GM12878 (cell line): ENCODE results near the gene KIFBP. TPM values are rescaled to one million over a fixed set of nuclear protein-coding genes. Genes with fewer than 3 reads are reported as not detected.

Experiments
- ASH2L ChIP-seq: fragments of 300-600, 200-600 bp; sonication (generic); IDR thresholded peaks from 2 replicates; pipeline ENCODE4 v1.6.1; 2017; ENCODE audit warnings: low read depth, mild to moderate bottlenecking, borderline replicate concordance
- BMI1 ChIP-seq: fragments of 450-650 bp; IDR thresholded peaks from 2 replicates; pipeline ENCODE4 v1.6.1; 2016; ENCODE audit warnings: mild to moderate bottlenecking, moderate library complexity, borderline replicate concordance
- CHD4 ChIP-seq: fragments of 200-600 bp; sonication (generic); IDR thresholded peaks from 2 replicates; pipeline ENCODE4 v1.6.1; 2016; ENCODE audit warnings: mild to moderate bottlenecking
- E2F4 ChIP-seq: IDR thresholded peaks from 2 replicates; pipeline ENCODE4 v1.6.1; 2012; ENCODE audit warnings: low read depth, low read length, improper control_type of control experiment
- JUND ChIP-seq: IDR thresholded peaks from 2 replicates; pipeline ENCODE4 v1.6.1; 2012; ENCODE audit warnings: low read depth, mild to moderate bottlenecking, low read length, improper control_type of control experiment, moderate library complexity
- MTA3 ChIP-seq: IDR thresholded peaks from 2 replicates; pipeline ENCODE4 v1.6.1; 2012; ENCODE audit warnings: low read length, inconsistent platforms, borderline replicate concordance
- NFYB ChIP-seq: IDR thresholded peaks from 2 replicates; pipeline ENCODE4 v1.6.1; 2011; ENCODE audit warnings: low read depth, mild to moderate bottlenecking, low read length, improper control_type of control experiment, moderate library complexity; ENCODE audit not compliant: insufficient read depth
- PKNOX1 ChIP-seq: fragments of 450-650 bp; IDR thresholded peaks from 2 replicates; pipeline ENCODE4 v1.6.1; 2016; ENCODE audit warnings: mild to moderate bottlenecking
- RB1 ChIP-seq: fragments of 450-650 bp; formaldehyde crosslinking; IDR thresholded peaks from 2 replicates; pipeline ENCODE4 v1.6.1; 2017; ENCODE audit warnings: mild to moderate bottlenecking, borderline replicate concordance
- RELB ChIP-seq: fragments of 450-650 bp; IDR thresholded peaks from 2 replicates; pipeline ENCODE4 v1.6.1; 2017; ENCODE audit warnings: low read depth, mild to moderate bottlenecking, moderate library complexity
- SREBF1 ChIP-seq: IDR thresholded peaks from 2 replicates; pipeline ENCODE4 v1.6.1; 2012; ENCODE audit warnings: mild to moderate bottlenecking, low read length
- TAF1 ChIP-seq: IDR thresholded peaks from 2 replicates; pipeline ENCODE4 v1.6.1; 2011; ENCODE audit warnings: mild to moderate bottlenecking, low read depth, low read length, borderline replicate concordance
- TARDBP ChIP-seq: IDR thresholded peaks from 2 replicates; pipeline ENCODE4 v1.6.1; 2016; ENCODE audit warnings: borderline replicate concordance
- TCF7 ChIP-seq: IDR thresholded peaks from 2 replicates; pipeline ENCODE4 v1.6.1; 2014; ENCODE audit warnings: antibody characterized with exemption, borderline replicate concordance
- USF1 ChIP-seq: IDR thresholded peaks from 2 replicates; pipeline ENCODE4 v1.6.1; 2011; ENCODE audit warnings: borderline replicate concordance, low read depth, mild to moderate bottlenecking, moderate library complexity, mixed read lengths, low read length; ENCODE audit not compliant: insufficient read depth; ENCODE audit errors: extremely low read length
- ZNF217 ChIP-seq: fragments of 450-650 bp; IDR thresholded peaks from 2 replicates; pipeline ENCODE4 v1.6.1; 2017; ENCODE audit warnings: antibody characterized with exemption, mild to moderate bottlenecking
- polyA plus RNA-seq, 11 experiments: library from polyadenylated mRNA; depleted of rRNA in 4 of 11; unstranded in 6 of 11; stranded (reverse) in 5 of 11; fragments of >200 nt; fragmentation: Nextera tagmentation in 4 of 11; fragmentation: Illumina TruSeq in 1 of 11; extraction: Ambion mirVana in 4 of 11; extraction: Trizol in 1 of 11; gene quantifications; 1 replicate in 1 of 11; 2 replicates in 10 of 11; pipeline versions ENCODE4 v1.2.1 to v1.2.3, GENCODE V29; 2011 to 2016; ENCODE audit warnings: inconsistent platforms in 2 of 11, missing spikeins in 2 of 11, low read depth in 1 of 11
- total RNA-seq, 4 experiments: library from RNA; depleted of rRNA in 3 of 4; stranded (reverse); fragments of >200 nt in 3 of 4; fragmentation: Illumina TruSeq in 1 of 4; extraction: Trizol in 1 of 4; gene quantifications; 2 replicates each; pipeline versions ENCODE4 v1.2.1 to v1.2.3, GENCODE V29; 2013 to 2021
- TF ChIP-seq, protein P1 (sequence below), 3 experiments: IDR thresholded peaks in 2 of 3; conservative IDR thresholded peaks in 1 of 3; 2 replicates each; pipeline ENCODE4 v1.5.1; 2011; ENCODE audit warnings: low read depth in 3 of 3, low read length in 3 of 3, mild to moderate bottlenecking in 3 of 3, control low read depth in 2 of 3, moderate library complexity in 2 of 3, inconsistent platforms in 1 of 3, mixed read lengths in 1 of 3; ENCODE audit not compliant: control insufficient read depth in 2 of 3, insufficient read depth in 1 of 3; ENCODE audit errors: extremely low read depth in 1 of 3

KIFBP gene
- total and polyA plus RNA-seq, 10 of the 15 experiments (the other 5 are each of a cell fraction or from before 2014, with no cell fraction given) = 8.6 to 29.5 (median 18.7) TPM

DNA sequence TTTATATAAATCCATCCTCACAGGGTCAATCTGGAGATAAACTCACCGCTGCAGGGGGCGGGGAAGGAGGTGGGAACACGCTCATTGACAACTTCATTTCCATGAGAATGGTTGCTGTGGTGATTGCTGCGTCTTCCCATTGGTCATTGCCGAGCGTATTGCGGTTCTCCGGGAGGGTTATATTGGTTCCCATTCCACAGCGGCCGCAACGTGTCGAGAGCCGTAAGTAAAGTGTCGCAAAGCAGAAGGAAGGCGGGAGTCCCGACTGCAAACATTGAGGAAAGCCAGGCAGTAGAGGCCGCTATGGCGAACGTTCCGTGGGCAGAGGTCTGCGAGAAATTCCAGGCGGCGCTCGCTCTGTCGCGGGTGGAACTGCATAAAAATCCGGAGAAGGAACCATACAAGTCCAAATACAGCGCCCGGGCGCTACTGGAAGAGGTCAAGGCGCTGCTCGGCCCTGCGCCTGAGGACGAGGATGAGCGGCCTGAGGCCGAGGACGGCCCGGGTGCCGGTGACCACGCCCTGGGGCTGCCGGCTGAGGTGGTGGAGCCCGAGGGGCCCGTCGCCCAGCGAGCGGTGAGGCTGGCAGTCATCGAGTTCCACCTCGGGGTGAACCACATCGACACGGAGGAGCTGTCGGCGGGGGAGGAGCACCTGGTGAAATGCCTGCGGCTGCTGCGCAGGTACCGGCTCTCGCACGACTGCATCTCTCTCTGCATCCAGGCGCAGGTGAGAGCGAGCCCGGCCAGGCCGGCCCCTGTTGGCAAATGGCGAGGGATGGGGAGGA, at the start of gene KIFBP (continued):
- TF ChIP-seq, protein P1, sequence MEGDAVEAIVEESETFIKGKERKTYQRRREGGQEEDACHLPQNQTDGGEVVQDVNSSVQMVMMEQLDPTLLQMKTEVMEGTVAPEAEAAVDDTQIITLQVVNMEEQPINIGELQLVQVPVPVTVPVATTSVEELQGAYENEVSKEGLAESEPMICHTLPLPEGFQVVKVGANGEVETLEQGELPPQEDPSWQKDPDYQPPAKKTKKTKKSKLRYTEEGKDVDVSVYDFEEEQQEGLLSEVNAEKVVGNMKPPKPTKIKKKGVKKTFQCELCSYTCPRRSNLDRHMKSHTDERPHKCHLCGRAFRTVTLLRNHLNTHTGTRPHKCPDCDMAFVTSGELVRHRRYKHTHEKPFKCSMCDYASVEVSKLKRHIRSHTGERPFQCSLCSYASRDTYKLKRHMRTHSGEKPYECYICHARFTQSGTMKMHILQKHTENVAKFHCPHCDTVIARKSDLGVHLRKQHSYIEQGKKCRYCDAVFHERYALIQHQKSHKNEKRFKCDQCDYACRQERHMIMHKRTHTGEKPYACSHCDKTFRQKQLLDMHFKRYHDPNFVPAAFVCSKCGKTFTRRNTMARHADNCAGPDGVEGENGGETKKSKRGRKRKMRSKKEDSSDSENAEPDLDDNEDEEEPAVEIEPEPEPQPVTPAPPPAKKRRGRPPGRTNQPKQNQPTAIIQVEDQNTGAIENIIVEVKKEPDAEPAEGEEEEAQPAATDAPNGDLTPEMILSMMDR (IDR thresholded peaks at IDR 0.05 in 2 of 3, conservative IDR thresholded peaks at IDR 0.05 in 1 of 3; ENCODE audit: control insufficient read depth in 2 of 3, extremely low read depth in 1 of 3, insufficient read depth in 1 of 3, low read depth in 3 of 3, low read length in 3 of 3) = peak; percentile 44 to 60 (median 47); a peak in 5 of 6 replicates
- TF ChIP-seq NFYB (peak; percentile 96), RB1 (peak; percentile 86; the same call in 1 of the 2 replicates), TAF1 (peak; percentile 79; the same call in 1 of the 2 replicates), JUND (no peak), SREBF1 (no peak), CHD4 (no peak), RELB (peak; percentile 84), TCF7 (no peak), E2F4 (no peak), PKNOX1 (peak; percentile 65; the same call in 1 of the 2 replicates), MTA3 (no peak), USF1 (no peak), TARDBP (no peak), ASH2L (no peak), BMI1 (peak; percentile 87), ZNF217 (no peak)
